HG03442 (cell line): Measurements from ENCODE around the gene SMAD5.
A peak's percentile ranks its signal among the peaks of the same experiment; 100 is the strongest.

Experiments
- ATAC-seq: cut with Tn5 transposase; IDR thresholded peaks from one replicate; pipeline ENCODE4 v1.9.1; 2021; ENCODE audit warnings: mild to moderate bottlenecking, moderate library complexity; ENCODE audit not compliant: unreplicated experiment

SMAD5 gene

DNA sequence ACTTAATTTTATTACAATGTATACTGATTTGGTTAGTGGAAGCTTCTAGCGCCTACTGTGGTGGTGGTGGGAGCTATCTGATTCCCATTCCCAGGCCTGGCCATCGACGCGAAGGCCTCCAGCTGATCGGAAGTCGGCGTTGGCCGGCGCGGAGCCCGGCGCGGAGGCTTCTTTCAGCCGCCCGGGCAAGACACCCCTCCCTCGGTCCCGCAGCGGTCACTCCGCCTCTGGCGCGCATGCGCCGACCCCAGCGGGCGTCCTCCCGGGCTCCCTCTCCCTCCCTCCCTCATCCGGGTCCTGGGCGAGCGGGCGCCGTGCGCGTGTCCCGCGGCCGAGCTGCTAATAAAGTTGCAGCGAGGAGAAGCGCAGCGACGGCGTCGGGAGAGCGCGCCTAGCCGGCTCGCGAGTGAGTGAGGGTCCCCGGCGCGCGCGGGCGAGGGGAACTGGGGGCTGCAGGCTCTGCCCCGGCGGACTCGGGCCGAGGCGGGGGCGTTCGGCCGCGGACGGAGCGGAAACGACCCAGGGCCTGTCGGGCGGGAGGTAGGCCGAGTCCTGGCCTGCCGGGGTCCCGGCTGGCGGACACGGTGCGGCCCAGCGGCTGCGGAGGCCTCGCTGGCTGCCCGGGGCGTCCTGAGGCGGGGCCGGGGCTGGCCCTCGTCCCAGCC, at the start of gene SMAD5:
Gene SMAD5, plus strand, starts transcription at position 289 of the 665 bp plus-strand sequence. CDS start 20,916 bp downstream, outside the sequence.
- ATAC-seq = peak; percentile 92

DNA sequence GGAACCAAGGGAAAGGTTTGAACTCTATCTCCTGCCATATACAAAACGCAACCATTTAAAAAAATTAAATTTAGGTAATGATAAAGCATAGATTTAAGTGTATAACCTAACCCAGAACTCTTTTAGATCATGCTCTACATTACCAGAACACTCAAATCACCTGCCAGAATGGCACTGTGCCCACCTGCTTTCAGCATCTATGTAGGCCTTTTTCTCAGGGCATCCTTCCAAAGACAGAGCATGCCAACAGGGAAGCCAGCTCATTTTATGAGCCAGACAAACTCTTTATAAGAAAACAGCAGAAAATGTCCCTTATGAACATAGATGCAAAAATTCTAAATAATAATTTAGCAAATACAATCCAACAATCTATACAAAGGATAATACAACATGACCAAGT, 47.9 kb upstream of the SMAD5 start:
- no peak for ATAC-seq

DNA sequence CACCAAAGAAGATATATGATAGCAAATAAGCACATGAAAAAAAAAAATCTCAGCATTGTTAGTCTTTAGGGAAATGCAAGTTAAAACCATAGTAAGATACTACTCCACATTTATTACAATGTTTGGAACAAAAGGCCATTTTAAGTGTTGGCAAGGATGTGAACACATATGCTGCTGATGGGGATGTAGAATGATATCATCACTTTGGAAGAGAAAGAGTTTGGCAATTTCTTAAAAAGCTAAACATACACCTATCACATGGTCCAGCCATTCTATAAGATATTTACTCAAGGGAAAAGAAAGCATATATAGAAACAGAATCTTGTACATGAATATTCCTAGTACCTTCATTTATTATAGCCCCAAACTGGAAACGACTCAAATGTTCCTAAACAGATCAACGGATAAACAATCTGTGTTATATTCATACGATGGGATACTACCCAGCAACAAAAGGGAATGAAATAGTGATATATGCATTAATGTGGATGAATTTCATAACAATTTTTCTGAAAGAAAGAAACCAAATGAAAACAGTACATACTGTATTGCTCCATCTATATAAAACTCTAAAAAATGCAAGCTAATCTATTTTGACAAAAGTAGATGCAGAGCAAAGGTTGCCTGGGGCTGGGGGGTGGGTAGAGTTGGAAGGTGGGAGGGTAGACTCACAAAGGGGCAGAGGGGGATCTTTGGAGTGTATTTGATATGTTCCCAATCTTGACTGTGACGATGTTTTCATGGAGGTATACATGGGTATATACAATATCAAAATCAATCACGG, 45.7 kb upstream of the SMAD5 start:
- no peak for ATAC-seq

DNA sequence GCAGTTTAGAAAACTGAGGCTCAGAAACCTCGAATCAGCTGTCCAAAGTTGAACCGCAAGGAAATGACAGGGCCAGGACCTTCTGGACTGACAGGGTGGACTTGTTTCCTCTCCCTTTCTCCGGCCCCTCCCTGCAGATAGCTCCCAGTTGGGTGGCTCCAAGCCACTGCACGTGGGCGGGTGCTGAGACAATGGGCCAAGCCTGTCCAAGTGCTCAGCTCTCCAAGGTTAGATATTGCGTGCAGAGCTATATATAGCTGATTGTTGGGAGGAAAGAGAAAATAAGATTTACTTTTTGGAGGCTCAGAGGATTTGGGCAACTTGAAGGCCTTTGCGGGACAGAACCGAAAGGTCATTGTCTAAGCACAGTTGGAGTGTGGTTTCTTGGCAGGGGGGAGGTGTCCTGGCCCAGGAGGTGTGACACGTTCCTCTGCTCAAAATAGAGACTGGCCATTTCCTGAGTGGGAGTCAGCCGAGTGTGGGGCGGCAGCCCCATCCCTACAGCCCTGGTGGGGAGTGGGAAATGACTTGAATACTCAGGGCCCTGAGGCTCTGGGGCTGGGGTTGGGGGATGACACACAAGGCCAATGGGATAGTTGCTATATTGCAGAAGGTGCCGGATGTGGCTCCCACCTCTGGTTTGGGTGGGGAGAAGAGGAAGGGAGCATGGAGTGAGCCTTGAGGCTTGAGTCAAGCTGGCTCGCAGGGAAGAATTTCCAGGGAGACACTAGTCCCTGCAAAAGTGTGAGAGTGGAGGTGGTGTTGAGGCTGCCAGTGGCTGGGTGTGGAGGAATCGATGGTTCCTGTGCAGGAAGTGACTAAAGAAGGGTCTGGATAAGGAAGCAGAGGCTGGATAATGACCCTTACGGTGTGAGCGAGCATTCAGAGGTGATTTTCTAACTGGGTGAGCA, 44.4 kb upstream of the SMAD5 start:
- ATAC-seq = no peak

DNA sequence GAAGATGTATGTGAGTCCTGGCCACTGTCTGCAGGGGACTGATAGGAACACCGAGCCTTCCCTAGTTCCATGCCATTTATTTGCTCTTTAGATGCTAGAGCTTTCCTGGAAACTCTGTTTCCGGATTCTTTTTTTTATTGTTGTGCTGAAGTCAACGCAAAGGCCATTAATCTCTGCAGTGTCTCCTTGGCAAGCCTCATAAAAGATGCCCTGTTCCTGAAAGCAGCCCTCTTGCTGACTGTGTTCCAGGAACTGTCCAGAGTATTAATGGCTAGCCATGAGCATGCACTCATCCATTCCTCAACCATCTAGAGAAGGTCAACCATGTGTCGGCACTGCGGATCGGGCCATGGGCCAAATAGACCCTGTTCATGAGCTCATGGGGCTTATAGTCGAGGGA, 42.9 kb upstream of the SMAD5 start:
- ATAC-seq = no peak

DNA sequence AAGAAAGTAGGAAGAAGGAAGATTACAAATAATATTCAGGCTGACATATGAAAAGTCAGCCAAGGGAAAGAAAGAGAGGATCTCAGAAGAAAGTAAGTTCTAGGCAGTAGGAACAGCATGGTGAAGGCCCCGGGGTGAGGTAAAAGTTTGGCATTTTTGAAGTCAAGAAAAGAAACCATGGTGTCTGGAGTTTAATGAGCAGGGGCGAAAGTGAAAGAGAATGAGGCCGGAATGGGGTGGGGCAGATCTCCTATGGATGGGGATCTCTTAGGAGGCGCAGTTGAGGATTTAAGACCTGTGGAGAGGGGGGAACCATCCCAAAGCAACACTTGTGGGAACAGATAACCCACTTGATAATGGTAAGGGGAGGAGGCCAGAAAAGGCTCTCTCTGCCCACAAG, 42.3 kb upstream of the SMAD5 start:
- ATAC-seq = no peak

DNA sequence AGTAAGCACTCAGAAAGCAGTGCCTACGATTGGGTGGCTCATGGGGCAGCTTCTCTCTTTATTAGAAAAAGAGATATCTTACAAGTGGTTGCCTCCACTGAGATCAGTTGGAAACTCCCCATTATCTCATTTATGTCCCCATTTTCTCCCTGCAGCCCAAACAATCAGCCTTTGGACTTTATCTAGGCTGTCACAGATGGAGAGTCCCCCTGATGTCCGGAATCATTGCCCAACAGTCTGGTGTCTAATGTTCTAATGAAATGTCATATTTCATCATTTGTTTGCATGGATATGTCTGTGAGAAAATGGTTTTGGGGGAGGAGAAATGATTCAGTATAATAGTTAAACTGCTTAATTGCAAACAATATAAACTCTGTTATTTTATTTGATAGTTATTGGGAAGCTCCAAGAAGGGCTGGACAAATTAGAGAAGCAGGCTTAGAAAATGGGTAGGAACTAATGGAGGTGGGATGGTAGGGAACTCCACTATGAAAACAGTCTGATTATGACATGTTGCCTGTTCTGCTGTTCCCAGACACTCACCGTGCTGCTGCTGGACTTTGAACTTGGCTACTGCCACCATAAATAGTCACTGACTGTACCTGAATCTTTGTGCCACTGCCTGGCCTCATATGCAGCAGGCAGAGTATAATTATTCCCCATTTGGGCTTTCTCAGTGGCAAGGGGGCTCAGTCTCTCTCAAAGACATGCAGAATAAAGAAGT, 38.3 kb upstream of the SMAD5 start:
- no peak for ATAC-seq

DNA sequence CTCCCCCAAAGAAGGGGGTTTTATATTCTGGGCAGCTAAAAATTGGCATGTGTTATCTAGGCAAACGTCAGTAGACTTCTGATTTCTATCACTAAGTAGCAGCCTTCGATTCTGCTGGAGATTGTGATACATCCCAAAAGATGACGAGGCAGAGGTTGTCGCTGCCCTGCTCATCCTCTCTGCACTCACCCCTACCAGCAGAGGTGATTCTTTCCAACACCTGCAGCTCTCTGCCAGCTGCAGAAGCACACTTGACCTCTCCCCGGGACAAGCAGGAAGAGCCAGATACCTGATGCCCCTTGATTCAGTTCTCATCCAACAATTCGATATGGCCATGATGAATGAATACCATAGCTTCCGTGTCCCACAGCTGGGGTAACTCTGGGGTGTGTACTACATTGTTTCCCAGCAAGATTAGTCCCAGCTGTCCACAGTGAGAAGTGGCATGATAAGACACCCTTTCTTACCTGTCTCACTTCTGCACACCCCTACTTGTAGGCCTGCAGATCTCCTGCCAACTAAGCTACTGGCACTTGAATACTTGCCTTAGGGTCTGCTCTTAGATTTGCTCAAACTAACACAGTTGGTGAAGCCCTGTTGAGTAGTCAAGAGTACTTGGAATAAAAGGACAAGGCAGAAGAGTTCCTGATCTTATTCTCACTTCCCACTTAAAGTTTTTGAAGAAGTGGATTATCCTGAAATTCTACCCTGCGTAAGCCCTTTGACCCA, 37.6 kb upstream of the SMAD5 start:
- ATAC-seq = no peak

DNA sequence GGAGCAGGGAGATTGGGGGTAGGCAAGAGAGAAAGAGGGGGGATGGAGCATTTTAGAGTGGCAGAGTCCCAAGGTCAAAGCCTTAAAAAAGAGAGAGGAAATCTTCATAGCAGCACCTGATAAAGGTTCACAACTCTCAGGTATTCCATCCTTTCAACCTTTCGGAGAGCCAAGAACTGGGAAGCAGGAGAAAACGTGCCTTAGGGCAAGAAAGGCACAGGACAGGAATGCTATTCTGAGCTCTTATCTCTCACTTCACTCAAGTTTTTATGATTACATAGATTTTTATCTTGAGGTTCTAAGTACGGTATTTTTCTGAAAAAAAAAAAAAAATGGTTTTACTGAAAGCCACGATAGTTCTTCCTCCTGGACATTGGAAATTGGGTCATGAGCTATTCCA, 34.5 kb upstream of the SMAD5 start:
- ATAC-seq = no peak

DNA sequence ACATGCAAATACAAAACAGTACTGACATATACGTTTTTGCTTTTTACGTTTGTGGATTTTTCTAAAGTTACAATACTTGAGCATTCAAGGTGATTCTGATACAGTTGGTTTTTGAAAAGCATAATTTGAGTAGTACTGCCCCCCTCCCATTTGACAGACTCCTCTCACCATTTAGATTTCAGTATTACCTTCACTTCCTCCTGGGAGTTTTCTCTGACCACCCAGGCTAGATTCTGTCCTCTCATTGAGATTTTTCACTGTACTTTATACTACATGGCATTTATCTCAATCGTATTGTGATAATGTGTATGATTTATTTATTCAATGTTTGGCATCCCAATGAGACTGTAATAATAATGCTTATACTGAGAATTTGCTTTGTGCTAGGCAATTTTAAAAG, 32.8 kb upstream of the SMAD5 start:
- no peak for ATAC-seq

DNA sequence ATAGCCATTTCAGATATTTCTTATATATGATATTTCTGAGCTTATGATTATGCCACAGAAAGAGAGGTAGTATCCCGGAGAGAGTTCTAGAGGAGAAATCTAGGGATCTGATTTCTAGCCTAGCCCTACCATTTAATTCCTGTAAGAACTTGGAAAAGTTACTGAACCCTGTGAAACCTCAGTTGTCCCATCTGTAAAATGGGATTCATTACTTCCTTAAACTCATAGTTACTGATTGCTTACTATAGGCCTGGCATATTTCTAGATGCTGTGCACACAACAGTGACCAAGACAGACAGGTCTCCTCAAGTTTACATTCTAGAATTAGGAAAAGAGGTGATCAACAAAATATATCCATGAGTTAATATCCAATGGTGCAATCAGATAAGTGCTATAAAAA, 30.8 kb upstream of the SMAD5 start:
- no peak for ATAC-seq

DNA sequence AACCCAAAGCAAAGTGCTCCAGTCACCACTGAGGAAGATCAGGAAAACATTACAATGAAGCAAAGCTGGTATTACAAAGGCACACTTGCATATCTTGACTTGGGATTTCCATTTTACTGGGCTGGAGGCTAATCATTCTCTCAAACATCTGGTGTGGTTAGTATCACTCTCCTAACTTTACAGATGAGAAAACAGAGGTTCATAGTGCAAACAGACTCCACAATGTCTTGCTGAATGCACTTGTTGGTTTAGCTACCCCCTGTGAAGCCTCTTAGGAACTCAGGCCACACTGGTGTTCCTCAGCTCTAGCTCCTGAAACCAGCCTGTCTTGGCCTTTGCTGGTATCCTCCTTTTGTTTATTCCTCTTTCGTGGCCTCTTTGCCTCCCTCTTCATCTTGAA, 29.5 kb upstream of the SMAD5 start:
- no peak for ATAC-seq

DNA sequence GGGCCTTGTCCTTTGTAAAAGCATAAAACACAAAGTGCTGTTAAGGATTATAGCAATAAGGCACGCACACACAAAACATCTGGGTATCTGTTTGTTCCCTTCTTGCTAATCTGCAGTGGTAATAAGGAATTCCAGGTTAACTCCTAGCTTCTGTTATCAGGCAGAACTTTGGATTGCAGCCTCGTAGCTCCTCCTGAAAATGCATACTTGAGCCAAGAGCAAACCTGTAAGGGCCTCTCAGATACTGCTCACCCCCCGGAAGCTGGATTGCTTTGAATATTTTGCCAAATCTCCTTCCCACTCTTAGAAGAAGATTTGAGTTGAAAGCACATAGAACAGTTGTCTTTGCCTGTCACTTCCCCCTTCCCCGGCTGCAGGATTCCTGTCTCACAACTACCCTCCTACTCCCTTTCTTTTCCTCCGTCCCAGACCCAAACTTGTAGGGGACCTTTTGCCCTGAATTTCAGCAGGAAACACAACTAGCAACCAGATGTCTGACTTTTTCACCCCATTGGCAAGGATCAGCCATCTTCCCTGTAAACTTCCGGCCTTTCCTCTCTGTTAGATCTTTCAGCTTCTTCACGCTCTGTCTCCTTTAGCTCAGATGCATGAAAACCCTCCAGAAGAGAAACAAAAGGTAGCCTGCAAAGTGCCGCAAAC, 28.2 kb upstream of the SMAD5 start:
- ATAC-seq = no peak

DNA sequence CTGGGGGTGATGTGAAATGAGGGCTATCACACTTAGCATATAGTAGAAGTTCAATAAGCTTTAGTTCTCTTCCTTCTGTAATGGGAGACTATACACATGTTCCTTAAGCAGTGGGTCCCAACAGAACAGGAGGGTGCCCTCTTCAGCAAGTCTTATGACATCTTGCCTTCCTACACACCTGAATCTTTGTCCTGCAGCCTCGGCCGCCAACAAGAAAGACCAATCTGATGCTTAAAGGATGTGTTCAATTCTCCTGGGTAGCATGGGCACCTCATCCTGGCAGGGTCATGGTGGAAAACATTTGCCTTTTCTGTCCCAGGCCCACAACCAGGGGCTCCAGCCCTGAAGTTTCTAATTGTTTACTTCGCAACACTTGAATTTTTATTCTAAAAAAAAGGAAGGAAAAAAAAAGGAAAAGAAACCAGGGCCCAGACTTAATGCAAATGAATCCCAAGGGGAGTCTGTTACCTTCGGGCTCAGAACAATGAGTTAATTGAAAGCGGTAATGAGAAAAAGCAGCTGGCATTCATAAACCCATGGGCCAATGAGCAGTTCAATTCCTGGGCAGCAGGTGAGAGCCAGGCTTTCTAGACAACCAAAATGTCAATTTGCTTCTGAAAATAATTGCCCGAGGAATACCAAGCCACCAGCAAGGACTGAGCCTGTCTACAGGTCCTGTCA, 26.2 kb upstream of the SMAD5 start:
- no peak for ATAC-seq

DNA sequence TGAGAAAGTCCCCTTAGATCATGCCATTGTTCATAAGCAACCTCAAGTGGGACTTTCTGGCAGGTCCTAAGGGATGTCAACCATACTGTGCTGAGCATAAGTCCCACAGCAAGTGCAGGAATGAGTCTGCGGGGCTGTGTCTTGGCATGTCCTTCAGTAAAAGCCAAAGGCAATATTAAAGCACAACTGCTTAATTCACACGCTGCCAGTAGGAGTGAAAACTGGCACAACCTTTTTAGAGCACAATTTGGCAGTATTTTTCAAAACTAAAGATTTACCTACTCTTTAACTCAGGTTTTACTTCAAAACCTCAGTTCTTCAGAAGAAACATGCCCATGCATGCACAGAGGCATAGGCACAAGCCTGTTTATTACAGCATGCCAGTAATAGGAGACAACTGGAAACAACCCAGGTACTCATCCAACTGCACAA, 24.4 kb upstream of the SMAD5 start:
- ATAC-seq = peak; percentile 80

DNA sequence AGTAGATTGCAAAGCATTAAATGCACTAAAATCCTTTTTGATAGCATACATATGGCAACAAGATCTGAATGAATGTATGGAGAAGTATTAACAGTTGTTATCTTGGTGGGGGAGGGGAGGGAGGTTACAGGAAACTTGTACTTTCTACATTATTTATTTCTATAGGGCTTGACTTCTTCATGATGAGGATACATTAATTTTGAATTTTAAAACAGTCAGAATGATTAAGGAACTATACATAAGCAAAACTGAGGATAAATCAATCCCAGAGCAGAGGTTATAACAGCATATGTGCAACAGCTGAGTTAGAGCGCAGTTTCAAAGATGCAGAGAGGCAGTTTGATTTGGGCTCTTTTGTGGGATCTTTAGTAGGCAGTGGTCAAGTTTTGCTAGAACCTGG, 23.9 kb upstream of the SMAD5 start:
- ATAC-seq = no peak

DNA sequence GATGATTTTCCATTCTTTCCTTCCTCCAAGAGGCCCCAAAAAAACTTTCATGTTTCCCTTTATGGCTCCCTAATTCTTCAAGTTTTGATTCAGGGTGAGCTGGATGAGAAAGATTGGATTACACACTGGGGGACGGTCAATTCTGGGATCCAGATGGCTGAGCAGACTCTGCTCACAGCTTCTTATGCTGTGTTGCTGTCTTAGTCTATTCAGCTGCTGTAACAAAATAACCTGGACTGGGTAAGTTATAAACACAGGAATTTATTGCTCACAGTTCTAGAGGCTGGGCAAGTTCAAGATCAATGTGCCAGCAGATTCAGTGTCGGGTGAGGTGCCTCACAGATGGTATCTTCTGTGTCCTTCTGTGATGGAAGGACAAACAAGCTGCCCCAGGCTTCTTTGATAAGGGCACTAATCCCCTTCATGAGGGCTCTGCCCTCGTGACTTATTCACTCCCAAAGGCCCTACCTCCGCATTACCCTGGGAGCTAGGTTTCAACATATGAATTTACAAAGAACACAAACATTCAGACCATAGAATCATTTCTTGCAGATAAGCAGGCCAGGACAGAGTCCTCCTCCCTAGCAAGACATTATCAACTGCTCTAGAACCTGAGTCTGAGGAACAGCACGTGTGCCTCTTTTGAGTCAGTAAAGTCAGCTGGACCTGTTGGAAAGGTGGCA, 23.1 kb upstream of the SMAD5 start:
- ATAC-seq = no peak

DNA sequence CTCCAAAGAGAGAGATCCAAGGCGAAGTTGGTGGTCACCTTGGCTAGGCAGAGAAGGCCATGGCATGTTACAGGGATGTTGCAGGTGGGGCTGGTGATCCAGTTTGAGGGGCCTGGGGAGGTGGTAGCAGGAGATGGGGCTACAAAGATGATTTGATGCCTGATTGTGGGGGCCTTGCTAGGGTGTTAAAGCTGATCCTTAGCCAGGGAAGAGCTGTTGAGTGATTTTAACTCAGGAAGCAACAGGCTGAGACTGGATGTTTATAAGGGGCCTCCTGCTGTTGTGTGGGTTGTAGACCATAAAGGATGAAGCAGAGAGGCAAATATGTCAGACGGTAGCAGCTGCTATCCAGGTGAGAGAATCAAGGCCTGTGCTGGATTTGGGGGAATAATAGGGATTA, 19.0 kb upstream of the SMAD5 start:
- no peak for ATAC-seq
